ENCODE data around the gene BAHD1.
A peak's percentile ranks its signal among the peaks of the same experiment; 100 is the strongest.

The BAHD1 gene

GRCh38 chr15:40440743-40441564 is at the start of gene BAHD1:
Gene BAHD1, plus strand, starts transcription at chr15:40440953. Its CDS starts 17,512 bp downstream, at chr15:40458465.
- peak; percentile 69 for DNase-seq (ENCODE audit: low read depth, low spot score)

GRCh38 chr15:40392986-40393948 is 47.5 kb upstream of the BAHD1 start:
- no peak for DNase-seq (ENCODE audit: low read depth, low spot score)

DNA sequence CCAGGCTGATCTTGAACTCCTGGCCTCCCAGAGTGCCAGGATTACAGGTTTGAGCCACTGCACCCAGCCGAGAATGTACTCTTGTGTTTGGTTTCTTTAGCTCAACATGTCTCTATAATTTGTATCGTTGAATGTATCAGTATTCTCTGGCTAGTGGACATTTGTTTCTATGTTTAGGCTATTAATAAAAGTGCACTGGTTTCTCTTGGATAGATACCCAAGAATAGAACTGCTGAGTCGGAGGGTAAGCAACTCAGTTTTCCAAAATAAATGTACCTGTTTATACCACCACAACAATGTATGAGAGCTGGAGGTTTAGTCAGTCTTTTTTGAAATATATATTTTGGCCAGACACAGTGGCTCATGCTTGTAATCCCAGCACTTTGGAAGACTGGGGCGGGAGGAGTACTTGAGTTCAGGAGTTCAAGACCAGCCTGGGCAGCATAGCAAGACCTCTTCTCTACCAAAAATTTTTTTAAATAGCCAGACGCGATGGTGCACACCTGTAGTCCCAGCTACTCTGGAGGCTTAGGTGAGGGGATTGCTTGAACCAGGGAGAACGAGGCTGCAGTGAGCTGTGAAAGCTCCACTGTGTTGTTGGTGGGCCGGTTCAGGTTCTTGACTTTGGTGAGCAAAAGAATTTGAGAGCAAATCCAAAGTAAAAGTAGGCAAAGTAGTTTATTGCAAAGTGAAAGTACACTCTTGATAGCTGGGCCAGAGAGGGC is 42.9 kb upstream of the BAHD1 start:
- no peak for DNase-seq (ENCODE audit: low read depth, low spot score)

DNA sequence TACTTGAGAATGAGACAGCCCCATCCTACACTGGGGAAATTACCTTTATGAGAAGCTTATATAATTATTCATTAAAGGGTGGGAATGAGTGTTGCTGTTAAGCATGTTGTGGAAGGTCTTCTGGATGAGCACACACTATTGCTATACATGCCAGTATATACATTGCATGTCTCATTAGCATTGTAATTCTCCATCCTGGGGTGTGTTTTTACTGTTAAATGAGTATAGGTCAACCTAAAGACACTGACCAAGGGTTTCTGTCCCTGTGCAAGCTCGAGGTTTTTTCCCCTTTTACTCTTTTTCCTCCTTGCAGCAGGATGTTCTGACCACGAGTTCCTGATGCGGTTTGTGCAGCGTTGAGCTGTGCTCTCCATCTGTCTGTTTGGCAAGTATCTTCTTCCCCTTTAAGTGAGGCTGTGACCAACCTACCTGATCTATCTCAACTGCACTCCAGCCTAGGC is 42.3 kb upstream of the BAHD1 start:
- no peak for DNase-seq (ENCODE audit: low read depth, low spot score)

DNA sequence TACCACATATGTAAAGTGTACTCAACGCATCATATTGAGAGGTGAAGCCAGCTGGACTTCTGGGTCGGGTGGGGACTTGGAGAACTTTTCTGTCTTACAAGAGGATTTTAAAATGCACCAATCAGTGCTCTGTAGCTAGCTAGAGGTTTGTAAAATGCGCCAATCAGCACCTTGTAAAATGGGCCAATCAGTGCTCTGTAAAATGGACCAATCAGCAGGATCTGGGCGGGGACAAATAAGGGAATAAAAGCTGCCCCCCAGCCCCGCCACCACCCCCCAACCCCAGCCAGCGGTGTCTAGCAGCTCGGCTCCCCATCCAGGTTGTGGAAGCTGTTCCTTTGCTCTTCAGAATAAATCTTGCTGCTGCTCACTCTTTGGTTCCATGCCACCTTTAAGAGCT is 41.4 kb upstream of the BAHD1 start:
- DNase-seq (ENCODE audit: low read depth, low spot score): no peak

DNA sequence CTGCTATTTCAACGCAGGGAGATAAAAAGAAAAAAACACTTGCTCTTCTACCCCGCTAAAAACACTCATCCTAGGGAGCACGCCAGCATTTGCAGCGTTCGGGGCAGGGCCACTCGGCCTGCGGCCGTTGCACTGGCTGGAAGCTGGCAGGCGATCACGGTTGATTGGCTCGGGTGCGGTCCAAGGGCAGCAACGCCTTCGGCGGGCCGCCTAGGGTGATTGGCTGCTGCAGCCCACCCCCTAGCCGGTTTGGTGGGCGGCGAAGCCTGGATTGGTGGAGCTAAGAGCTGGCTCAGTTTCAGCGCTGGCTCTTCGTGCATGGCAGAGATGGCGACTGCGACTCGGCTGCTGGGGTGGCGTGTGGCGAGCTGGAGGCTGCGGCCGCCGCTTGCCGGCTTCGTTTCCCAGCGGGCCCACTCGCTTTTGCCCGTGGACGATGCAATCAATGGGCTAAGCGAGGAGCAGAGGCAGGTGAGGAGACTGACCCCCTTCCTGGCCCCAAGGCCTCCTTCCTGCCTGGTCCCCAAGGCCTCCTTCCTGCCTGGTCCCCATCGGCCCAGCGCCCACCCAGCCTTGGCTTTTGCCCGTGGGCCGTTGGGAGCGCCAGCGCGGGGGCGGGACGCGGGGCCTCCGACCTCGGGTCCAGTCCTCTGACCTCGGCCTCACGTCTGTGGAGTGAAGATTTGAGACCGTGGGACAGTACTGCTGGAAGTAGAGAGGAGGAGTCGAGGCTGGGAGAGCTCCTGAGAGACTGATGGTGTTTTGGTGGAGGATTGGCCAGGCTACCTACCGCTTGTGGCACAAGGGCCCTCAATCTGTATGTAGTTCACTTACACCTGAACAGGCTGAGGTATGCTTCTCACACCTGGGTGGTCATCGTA is 35.0 kb upstream of the BAHD1 start, which contains the start of gene IVD:
IVD (plus strand) TSS at position 295 of the 881 bp plus-strand sequence; CDS start at position 328, 33 bp downstream.
- DNase-seq (ENCODE audit: low read depth, low spot score): peak; percentile 83

- DNase-seq (ENCODE audit: low read depth, low spot score): no peak
These were observed 33.3 kb upstream of the BAHD1 start for GRCh38 chr15:40407330-40407990.

DNA sequence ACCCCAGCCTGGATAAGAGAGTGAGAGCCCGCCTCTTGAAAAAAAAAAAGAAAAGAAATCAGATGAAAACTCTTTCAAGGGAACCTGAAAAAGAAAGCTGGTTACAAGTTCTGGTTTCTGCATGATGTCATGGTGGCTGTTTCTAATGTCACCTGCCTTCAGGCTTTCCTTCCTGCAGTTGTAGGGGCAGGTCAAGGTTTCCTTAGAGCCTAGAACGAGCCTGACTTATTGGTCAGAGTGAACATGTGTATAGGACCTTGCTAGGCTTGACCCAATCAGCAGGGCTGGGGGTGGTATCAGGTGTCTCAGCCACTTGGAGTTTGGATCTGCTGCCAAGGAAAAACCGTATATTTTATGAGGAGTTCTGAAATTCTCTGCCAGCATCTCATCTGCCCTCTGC is 31.4 kb upstream of the BAHD1 start:
- no peak for DNase-seq (ENCODE audit: low read depth, low spot score)

DNA sequence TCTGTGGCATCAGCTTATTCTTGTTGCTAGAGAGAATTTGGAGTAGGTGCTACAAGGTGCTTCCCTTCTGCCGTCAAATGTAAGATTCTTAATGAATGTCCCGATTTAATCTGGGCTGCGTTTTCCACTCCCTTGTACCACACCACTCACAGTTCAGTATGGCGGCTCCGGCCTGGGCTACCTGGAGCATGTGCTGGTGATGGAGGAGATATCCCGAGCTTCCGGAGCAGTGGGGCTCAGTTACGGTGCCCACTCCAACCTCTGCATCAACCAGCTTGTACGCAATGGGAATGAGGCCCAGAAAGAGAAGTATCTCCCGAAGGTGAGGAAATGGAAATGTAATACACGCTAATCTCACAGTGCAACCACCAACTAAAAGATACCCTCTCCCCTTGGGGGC is 30.3 kb upstream of the BAHD1 start:
- no peak for DNase-seq (ENCODE audit: low read depth, low spot score)

GRCh38 chr15:40412095-40412759 is 28.5 kb upstream of the BAHD1 start:
- no peak for DNase-seq (ENCODE audit: low read depth, low spot score)

GRCh38 chr15:40413036-40413435 is 27.7 kb upstream of the BAHD1 start:
- DNase-seq (ENCODE audit: low read depth, low spot score): no peak

DNA sequence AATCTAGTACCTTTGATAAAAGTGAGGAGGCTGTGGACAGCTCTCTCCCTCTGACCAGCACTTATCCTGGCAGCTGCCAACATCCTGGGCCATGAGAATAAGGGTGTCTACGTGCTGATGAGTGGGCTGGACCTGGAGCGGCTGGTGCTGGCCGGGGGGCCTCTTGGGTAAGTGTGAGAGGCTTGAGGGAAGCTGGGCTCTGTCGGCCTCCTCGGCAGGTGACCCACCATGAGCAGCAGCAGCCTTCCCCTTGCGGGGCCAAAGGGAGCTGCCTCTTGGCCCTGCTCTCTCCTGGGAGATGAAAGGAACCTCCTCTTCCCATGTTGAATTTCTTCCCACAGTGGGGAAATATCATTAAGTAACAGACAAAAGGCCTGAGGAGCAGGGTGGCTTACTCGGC is 25.9 kb upstream of the BAHD1 start:
- DNase-seq (ENCODE audit: low read depth, low spot score): no peak

DNA sequence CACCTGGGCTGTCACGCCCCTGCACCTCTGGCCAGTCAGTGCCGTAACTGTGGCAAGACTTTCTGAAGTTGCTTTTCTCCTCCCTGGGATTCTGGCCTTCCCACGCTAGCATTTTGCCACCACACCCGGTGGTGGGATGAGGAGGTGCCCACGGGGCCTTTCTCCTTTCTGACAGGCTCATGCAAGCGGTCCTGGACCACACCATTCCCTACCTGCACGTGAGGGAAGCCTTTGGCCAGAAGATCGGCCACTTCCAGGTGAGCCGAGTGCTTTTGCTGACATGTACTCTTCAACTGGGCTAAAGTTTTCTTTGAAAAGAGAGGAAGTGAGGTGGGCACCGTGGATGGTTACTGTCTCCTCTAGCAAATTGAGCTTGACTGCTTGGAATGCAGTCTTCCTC is 25.5 kb upstream of the BAHD1 start:
- DNase-seq (ENCODE audit: low read depth, low spot score): no peak

- DNase-seq (ENCODE audit: low read depth, low spot score): no peak
These were observed 24.7 kb upstream of the BAHD1 start for GRCh38 chr15:40416056-40416455.

DNA sequence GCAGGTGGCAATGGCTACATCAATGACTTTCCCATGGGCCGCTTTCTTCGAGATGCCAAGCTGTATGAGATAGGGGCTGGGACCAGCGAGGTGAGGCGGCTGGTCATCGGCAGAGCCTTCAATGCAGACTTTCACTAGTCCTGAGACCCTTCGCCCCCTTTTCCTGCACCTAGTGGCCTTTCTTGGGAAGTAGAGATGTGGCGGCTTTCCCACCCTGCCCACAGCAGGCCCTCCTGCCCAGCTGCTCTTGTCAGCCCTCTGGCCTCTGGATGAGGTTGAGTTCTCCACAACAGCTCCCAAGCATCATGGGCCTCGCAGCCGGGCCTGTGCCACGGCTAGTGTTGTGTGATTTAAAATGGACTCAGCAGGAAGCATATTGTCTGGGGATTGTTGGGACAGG is 22.6 kb upstream of the BAHD1 start:
- DNase-seq (ENCODE audit: low read depth, low spot score): no peak

GRCh38 chr15:40420071-40420713 is 20.6 kb upstream of the BAHD1 start:
- DNase-seq (ENCODE audit: low read depth, low spot score): no peak

DNA sequence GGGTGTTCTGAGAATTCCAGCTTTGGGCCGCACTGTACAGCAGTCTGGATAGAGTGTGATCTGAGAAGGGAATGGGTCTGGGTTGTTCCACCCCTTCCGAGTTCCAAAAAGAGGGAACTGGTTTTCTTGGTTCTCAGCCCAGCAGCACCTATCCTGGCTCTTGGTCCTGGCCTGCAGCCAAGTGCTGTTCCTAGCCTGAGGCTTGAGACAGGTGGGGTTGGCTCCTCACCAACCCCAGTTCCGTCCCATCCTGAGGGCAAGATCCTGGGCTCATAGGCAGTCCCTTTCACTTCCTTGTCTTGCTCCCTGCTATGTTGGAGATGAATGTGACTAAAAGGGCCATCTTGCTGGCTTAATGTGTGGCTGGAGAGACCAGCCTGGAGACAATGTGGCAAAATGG is 20.0 kb upstream of the BAHD1 start:
- DNase-seq (ENCODE audit: low read depth, low spot score): no peak

- no peak for DNase-seq (ENCODE audit: low read depth, low spot score)
These were observed 19.3 kb upstream of the BAHD1 start for GRCh38 chr15:40421246-40422157.

All from brain pericyte (primary cell).